HG03520 (cell line): ENCODE results near the gene DMAC2.
"Not testable (repeated sequence)": the region's sequence is repeated elsewhere in the genome, so short reads cannot be mapped to it uniquely, and the experiment has no call there.

Experiments used
- ATAC-seq: cut with Tn5 transposase; IDR thresholded peaks from one replicate; pipeline ENCODE4 v1.9.1; 2021; ENCODE audit warnings: mild to moderate bottlenecking, moderate library complexity; ENCODE audit not compliant: unreplicated experiment

The DMAC2 gene

DNA sequence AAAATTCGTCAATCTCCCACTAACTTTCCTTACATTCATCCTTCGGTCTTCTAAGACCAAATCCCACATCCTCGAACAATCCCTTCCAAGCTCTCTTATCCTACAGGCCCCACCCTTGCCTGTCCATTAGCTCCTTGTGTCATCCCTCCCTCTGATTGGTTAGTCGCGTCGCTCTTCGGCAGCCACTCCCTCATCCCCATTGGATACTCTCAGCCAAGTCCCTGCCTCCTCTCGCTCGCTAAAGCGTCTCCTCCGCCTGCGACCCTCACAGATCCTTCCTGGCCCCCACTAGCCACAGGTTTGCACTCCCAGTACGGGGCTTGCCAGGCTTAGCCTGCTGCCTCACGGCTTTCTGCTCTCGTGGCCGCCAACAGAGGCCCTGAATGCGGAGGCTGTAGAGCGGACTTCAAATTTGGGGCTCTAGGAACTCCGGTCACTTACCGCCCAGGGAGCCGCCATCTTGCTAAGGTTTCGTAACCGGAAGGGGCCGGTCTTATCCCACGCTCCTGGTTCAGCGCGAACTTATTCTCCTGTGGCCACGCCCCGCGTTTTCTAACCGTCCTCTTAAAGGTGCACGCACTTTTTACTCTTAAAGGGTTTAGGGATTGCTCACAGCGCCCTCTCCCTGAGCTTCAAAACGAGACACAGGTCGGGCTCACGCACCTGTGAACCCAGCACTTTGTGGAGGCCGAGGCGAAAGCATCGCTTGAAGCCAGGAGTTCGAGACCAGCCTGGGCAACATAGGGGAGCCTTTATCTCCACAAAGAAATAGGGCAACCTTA is at the start of gene DMAC2:
TSS of gene DMAC2 (minus strand) at position 472 of the 782 bp plus-strand sequence. CDS start at position 459, 13 bp downstream.
- ATAC-seq, result peak; percentile 79

DNA sequence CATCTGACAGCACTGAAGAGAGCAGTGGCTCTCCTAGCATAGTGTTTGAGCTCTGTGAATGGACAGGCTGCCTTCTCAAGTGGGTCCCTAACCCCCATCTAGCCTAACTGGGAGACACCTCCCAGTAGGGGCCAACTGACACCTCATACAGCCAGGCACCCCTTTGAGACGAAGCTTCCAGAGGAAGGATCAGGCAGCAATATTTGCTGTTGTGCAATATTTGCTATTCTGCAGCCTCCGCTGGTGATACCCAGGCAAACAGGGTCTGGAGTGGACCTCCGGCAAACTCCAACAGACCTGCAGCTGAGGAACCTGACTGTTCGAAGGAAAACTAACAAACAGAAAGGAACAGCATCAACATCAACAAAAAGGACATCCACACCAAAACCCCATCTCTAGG is 47.2 kb upstream of the DMAC2 start:
- not testable (repeated sequence) for ATAC-seq

DNA sequence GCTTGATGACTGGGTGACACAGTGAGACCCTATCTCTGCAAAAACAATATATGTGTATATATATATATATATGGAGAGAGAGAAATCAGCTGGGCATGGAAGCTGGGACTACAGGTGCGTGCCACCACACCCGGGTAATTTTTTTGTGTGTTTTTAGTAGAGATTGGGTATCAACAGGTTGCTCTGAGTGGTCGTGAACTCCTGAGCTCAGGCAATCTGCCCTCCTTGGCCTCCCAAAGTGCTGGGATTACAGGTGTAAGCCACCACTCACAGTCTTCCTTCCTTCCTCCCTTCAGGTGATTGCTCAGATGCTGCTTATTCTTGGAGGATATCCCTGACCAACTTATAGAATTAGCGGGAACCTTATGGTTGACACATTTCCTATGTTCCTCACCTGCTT is 45.1 kb upstream of the DMAC2 start:
- no peak for ATAC-seq

DNA sequence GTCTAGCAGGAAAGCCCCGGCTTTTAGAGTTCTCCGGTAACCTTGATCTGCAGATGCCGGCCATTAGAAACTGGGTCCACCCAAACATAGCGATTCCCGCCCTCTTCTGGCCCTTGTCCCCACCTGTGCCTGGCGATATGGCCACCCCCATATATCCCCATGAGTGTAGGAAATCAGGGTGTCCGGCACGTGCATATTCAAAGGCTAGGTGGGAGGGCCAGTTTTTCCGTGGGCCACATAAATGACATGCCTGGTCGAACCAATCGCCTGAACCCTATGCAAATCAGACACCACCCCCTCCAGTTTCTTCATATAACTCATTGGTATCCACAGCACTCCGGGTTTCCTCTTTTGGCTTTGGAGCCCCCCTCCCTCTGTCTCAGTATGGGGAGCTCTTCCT is 40.6 kb upstream of the DMAC2 start:
- no peak for ATAC-seq

GRCh38 chr19:41479757-41480191 is 40.1 kb upstream of the DMAC2 start:
- ATAC-seq, result no peak

DNA sequence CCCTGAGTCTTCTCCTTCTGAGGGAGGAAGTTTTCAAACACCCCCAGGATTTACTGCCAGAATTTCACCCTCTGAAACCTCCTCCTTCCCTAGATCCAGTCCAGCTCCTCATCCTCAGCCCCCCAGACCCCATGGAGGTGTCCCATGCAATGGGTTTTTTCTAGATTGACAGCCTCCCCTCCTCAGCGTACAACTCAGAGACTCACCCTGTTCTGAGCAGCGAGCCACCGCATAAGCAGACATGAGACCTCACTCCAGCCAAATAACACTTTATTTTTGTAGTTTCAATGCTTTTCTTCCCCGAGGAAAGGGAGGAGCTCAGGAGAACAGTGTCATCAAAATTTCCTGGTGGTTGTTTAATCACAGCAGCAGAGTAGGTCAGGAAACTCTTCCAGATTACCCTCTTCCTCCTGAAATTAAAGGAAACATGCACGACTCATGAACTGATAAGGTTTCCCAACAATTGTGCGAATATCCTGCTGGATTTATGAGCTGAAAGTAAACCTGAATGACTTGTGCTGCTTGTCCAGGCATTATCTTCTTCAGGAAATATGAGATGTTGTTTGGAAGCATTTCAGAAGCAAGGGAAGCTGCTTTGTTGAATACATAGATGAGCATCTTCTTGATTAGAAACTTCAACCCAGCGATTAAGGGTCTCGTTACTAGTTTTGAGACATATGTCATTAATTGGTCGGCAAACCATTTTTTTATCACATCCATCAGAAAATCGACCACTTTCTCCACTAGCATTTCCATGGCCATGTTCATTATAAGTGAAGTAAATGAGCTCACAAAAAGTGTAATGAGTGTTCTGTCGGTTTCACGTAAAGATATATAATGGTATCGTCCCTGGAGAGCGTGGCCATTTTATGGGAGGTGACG is 39.4 kb upstream of the DMAC2 start:
- no peak for ATAC-seq

DNA sequence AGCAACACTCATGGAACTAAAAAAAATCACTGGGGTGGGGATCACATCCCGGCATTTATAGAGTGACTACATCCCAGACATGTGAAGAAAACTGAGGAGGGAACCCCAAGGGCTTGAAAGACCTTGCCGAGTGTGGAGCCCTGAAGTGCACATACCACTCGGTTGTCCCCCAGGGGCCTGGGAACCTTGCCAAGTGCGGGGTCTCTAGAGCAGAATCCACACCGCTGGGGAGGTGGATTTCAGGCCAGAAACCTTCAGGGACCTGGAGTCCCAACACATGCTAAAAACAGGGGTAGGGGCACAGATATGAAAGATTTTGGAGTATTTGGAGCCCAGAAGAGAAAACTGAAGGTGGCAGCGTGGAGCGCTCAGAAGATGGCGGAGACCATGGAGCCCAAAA is 38.5 kb upstream of the DMAC2 start:
- no peak for ATAC-seq

DNA sequence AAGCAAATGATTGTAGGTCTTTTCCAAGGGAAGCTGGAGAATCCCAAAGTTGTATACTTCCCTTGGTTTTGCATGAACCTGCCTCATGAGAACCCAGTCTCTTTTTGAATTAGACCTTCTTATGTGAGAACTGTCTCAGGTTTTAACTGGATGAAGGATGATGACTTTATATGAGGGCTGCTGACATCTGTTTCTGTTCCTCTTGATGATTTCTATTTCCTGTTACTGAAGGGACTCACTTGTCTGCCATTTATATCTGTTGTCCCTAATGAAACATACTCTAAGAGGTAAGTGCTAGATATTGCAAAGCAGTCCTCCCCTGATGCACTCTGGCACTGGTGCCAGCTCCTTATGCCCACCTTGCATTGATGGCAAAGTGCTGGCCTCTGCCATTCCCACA is 36.9 kb upstream of the DMAC2 start:
- ATAC-seq, result no peak

GRCh38 chr19:41463257-41464256 is 23.8 kb upstream of the DMAC2 start:
- ATAC-seq, result not testable (repeated sequence)

DNA sequence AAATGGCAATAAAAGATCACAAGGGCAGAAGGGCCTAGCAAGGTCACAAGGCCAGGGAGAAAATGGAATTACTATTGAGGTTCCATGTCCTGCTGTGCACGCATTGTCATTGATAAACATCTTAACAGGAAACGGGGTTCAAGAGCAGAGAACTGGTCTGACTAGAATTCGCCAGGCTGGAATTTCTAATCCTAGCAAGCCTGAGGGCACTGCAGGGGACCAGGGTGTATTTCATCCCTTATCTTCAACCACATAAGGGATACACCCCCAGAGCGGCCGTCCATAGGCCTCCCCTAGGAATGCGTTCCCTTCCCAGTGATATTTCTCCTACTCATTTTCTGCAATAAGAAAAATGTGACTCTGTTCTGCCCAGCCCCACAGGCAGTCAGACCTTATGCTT is 22.8 kb upstream of the DMAC2 start:
- no peak for ATAC-seq

DNA sequence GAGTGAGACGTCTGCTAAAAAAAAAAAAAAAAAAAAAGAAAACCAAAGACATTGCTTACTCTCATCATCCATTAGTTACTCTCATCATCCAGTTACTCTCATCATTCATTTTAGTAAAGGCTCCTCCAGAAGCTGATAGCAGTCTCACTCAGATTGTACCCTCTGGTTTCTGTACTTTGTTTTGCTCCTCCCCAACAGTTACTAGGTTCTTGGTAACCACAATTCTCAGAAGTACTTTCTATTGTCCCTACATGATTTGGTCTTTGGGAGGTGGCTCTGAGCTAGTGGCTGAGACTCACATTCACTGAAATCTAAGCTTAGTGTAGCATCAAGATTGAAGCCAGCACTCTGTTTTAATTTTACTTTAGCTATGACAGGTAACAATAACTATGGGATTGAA is 17.5 kb upstream of the DMAC2 start:
- peak; percentile 58 for ATAC-seq

- no peak for ATAC-seq
Measured at GRCh38 chr19:41456342-41456918, 16.7 kb upstream of the DMAC2 start.

- ATAC-seq, result no peak
Measured at GRCh38 chr19:41455936-41456335, 16.2 kb upstream of the DMAC2 start.

GRCh38 chr19:41452584-41453275 is 13.0 kb upstream of the DMAC2 start:
- no peak for ATAC-seq

GRCh38 chr19:41449865-41450178 is 10.1 kb upstream of the DMAC2 start:
- no peak for ATAC-seq

DNA sequence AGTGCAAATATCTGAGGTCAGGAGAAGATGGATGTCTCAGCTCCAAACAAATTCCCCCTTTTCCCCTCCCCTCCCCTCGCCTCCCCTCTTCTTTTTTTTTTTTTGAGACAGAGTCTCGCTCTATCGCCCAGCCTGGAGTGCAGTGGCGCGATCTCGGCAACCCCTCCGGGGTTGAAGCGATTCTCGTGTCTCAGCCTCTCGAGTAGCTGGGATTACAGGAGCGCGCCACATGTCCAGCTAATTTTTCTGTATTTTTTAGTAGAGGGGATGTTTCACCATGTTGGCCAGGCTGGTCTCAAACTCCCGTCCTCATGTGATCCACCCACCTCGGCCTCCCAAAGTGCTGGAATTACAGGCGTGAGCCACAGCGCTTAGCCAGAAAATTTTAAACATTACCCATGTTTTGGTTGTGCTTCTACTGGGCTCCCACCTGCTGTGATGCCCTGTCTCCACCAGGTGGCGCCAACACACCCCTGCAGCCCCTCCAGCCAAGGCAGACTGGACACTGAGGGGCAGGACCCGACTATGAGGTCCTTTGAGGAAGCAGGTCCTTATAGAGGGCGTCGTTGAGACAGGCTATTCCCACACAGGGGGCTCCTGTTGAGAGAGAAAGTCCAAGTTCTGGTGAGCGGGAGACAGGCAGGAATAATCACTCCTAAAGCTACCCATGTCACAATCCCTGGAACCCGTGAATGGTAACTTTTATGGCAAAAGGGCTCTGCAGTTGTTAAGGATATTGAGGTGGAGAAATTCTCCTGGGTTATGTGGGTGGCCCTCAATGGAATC is 9.6 kb upstream of the DMAC2 start:
- ATAC-seq, result no peak

DNA sequence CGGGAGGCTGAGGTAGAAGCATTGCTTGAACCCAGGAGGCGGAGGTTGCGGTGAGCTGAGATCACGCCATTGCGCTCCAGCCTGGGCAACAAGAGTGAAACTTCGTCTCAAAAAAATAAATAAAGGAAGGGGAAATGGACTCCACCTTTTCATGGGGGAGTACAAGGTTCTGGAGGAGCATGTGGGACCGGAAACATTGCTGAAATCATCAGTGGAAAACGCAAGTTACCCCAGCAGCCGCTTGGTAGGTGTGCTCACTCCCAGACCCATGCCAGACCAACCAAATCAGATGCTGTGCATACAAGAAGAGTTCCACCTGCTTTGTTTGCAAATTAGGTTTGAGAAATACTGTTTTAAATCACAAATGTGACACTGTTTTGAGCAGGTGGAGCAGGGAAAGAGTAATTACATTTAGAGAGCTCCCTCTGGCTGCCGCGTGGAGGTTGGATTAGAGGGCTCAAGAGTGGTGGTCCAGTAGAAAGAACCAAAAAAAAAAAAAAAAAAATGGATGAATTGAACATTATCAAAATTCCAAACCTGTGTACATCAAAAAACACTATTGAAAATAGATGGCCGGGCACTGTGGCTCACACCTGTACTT is 8.1 kb upstream of the DMAC2 start:
- no peak for ATAC-seq

- ATAC-seq, result no peak
Measured at GRCh38 chr19:41445575-41445974, 5.9 kb upstream of the DMAC2 start.
